ENCODE results near the gene TEX261.

TEX261 gene

GRCh38 chr2:70994009-70994698 lies 519 bp downstream of the TEX261 start:
- DNase-seq (ENCODE audit: low spot score): peak; percentile 49
- TF ChIP-seq CTCF (IDR thresholded peaks at IDR 0.05; ENCODE audit: extremely low read depth, insufficient read depth, missing control alignments): no peak
- in situ Hi-C loops (cut with MboI; ENCODE audit: low pct_unique_long_range_greater_than_20kb, low sequenced_read_pairs, unreplicated experiment): no loop called here

GRCh38 chr2:70992945-70993853 lies 1.5 kb downstream of the TEX261 start:
- peak; percentile 3 for DNase-seq (ENCODE audit: low spot score)
- no peak for TF ChIP-seq CTCF (IDR thresholded peaks at IDR 0.05; ENCODE audit: extremely low read depth, insufficient read depth, missing control alignments)

DNA sequence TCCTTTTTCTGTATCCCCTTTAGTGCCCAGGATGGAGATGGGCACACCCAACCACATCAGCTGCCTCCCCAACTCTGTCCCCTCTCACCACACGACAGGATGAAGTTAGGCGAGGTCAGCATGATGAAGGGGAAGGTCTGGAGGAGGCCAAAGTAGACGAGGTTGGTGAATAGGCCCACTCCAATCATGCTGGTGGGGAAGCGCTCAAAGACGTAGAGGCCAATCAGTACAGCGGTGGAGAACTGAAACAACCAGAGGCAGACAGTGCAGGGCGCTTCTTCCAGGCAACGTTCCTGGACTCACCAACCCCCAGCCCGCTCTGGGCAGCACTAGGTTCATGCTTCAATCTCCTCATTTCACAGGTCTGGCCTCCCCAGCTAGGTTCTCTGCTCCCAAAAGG lies 2.9 kb downstream of the TEX261 start:
- in situ Hi-C loops (cut with MboI; ENCODE audit: low pct_unique_long_range_greater_than_20kb, low sequenced_read_pairs, unreplicated experiment): no loop called here
- TF ChIP-seq CTCF (IDR thresholded peaks at IDR 0.05; ENCODE audit: extremely low read depth, insufficient read depth, missing control alignments): no peak
- peak; percentile 0 for DNase-seq (ENCODE audit: low spot score)

More at GRCh38 chr2:70992945-70993853, 1.5 kb downstream of the TEX261 start:
- in situ Hi-C loops (cut with MboI; ENCODE audit: low pct_unique_long_range_greater_than_20kb, low sequenced_read_pairs, unreplicated experiment): no loop called here

DNA sequence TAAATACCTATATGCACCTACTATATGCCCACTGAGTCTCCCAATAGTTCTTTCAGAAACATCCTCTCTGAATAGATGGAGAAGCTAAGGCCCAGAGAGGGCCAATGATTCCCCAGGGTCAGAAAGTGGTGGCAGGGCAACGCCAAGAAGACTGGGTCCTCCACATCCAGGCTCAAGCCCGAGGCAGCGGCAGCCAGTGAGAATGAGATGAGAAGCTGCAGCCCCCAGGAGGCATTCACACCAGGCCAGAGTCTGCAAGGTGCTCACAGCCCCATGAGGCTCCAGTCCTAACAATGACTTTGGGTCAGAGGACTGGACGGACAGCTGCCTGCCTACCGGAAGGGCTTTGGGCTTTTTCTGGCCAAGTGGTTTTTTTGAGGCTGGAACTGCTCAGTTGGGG lies 3.5 kb downstream of the TEX261 start:
- in situ Hi-C loops (cut with MboI; ENCODE audit: low pct_unique_long_range_greater_than_20kb, low sequenced_read_pairs, unreplicated experiment): no loop called here
- DNase-seq (ENCODE audit: low spot score): no peak
- no peak for TF ChIP-seq CTCF (IDR thresholded peaks at IDR 0.05; ENCODE audit: extremely low read depth, insufficient read depth, missing control alignments)

DNA sequence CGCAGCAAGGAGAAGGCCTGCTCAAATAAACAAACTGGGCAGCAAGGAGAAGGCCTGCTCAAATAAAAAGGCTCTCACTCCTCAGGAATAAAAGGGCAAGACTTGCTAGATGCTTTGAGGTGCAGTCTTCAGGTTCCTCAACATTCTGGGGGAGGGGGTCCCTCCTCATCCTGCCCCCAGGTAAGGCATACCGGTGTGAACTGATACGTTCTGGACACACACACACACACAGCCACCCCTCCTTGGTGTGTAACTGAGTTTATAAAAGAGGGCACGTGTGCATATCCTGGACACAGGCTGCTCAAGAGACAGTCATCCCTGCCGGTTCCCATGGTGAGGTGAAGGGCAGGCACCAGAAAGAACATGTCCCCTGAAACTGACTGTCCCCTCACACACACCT lies 4.5 kb downstream of the TEX261 start:
- in situ Hi-C loops (cut with MboI; ENCODE audit: low pct_unique_long_range_greater_than_20kb, low sequenced_read_pairs, unreplicated experiment): no loop called here
- no peak for DNase-seq (ENCODE audit: low spot score)
- TF ChIP-seq CTCF (IDR thresholded peaks at IDR 0.05; ENCODE audit: extremely low read depth, insufficient read depth, missing control alignments): no peak

- no peak for DNase-seq (ENCODE audit: low spot score)
- TF ChIP-seq CTCF (IDR thresholded peaks at IDR 0.05; ENCODE audit: extremely low read depth, insufficient read depth, missing control alignments): no peak
- in situ Hi-C loops (cut with MboI; ENCODE audit: low pct_unique_long_range_greater_than_20kb, low sequenced_read_pairs, unreplicated experiment): no loop called here
These were observed 5.7 kb downstream of the TEX261 start for GRCh38 chr2:70988726-70989648.

Data from GM13977 (cell line).